Measurements from ENCODE around the gene HCN4.

HCN4 gene

GRCh38 chr15:73344056-73344455 is 24.7 kb downstream of the HCN4 start:
- no peak for DNase-seq

- no peak for DNase-seq
These were observed 26.7 kb downstream of the HCN4 start for GRCh38 chr15:73341886-73342600.

- no peak for DNase-seq
These were observed 28.1 kb downstream of the HCN4 start for GRCh38 chr15:73340502-73341192.

- no peak for DNase-seq
These were observed 30.0 kb downstream of the HCN4 start for GRCh38 chr15:73338606-73339374.

GRCh38 chr15:73338058-73338457 is 30.7 kb downstream of the HCN4 start:
- DNase-seq = no peak

GRCh38 chr15:73337187-73337586 is 31.6 kb downstream of the HCN4 start:
- DNase-seq = no peak

- no peak for DNase-seq
These were observed 32.0 kb downstream of the HCN4 start for GRCh38 chr15:73336756-73337155.

GRCh38 chr15:73335471-73335870 is 33.3 kb downstream of the HCN4 start:
- DNase-seq = no peak

GRCh38 chr15:73335026-73335425 is 33.7 kb downstream of the HCN4 start:
- no peak for DNase-seq

GRCh38 chr15:73334086-73334485 is 34.7 kb downstream of the HCN4 start:
- DNase-seq = no peak

- DNase-seq = no peak
These were observed 35.8 kb downstream of the HCN4 start for GRCh38 chr15:73333001-73333400.

GRCh38 chr15:73331991-73332925 is 36.5 kb downstream of the HCN4 start:
- DNase-seq = no peak

GRCh38 chr15:73331501-73331900 is 37.3 kb downstream of the HCN4 start:
- DNase-seq = no peak

GRCh38 chr15:73330206-73331051 is 38.3 kb downstream of the HCN4 start:
- no peak for DNase-seq

GRCh38 chr15:73329501-73330200 is 39.1 kb downstream of the HCN4 start:
- no peak for DNase-seq

GRCh38 chr15:73328981-73329380 is 39.8 kb downstream of the HCN4 start:
- no peak for DNase-seq

GRCh38 chr15:73328149-73328820 is 40.5 kb downstream of the HCN4 start:
- DNase-seq = no peak

- DNase-seq = no peak
These were observed 42.6 kb downstream of the HCN4 start for GRCh38 chr15:73326157-73326556.

GRCh38 chr15:73325191-73325861 is 43.4 kb downstream of the HCN4 start:
- no peak for DNase-seq
